ENCODE measurements around the gene FOXP1.

The FOXP1 gene

DNA sequence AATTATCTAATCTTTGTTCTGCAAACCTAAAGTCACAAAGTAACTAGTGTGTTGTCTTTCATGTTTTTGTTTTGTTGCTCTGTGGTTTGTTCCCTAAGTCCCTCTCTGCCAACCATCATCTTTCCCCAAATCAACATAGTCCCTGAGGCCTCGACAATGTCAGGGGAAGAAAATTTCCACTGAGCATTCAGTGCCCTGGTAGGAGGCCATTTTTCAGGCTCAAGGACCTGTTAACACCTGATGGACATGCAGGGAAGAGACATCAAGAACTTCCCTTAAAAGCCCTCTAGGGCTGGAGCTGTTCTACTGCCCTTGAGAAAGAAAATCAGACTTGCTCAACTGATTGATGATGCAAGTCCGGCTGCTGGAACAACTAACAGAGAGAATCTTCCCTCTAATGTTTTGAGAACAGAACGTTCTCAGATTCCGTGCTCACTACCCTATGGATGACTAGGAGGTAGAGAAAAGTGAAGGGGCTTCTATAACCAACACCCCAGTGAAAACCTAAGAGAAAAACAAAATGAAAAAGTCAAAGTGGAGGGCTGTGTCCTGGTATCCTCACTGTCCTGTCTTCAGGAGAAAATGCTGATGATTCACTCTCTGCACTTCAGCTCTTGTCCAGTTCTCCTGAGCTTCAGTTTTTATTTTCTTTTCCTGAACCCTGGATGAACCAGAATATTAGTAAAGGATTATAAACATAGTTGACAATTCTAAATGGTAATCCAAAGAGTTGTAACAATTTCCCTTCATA, 373.1 kb downstream of the FOXP1 start:
- no peaks in the 10 kb centered on the region for H3K9me3 ChIP-seq (ENCODE audit: control insufficient read depth, insufficient read depth, low read length)
- peaks cover 16% of the 10 kb centered on the region; the same call in 1 of the 2 replicates for H3K4me1 ChIP-seq (ENCODE audit: insufficient read depth, low read length)
- H3K9ac ChIP-seq (ENCODE audit: low read depth, low read length): no peak overlapping the region

DNA sequence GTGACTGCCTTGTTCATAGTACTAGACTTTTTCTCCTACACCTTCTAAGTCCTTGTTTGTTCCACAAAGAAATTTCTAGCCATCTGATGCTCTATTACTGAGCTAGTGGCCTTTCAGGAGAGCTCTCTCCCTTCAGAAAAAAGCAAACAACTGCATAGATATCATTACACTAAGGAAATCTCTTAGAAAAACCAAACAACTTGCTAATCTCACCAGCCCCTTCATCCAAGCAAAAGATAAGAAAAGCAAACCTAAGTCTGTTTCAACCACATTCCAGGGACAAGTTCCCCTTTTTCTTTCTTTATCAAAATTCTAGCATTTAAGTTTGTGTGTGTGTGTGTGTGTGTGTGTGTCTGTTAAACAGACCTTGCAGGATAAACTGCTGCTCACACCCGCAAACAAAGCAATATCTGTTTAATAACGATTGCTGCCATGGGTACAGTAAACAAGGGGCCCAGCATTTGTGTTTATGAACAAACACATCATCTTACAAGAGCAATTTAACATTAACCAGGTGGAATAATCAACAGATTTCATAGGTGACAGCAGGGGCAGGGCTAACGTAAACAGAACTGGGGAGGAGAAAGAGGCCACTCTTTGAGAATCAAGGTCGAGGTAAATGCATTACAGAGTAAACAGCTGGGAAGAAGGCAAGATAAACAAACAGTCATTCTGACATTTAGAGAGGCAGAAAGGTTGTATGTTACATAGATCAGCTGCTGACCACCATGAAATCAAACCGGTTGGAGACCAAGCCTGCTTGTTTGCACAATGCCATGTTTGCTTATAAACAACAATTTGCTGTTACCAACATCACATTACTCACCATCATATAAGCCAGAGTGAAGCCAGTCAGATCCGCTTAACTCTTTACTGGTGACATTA, 375.1 kb downstream of the FOXP1 start:
- no peaks in the 10 kb centered on the region for H3K36me3 ChIP-seq (ENCODE audit: insufficient read depth, low read length)
- no peak overlapping the region for H3K9ac ChIP-seq (ENCODE audit: low read depth, low read length)
- H3K4me1 ChIP-seq (ENCODE audit: insufficient read depth, low read length): peaks cover 16% of the 10 kb centered on the region; the same call in 1 of the 2 replicates
- H3K9me3 ChIP-seq (ENCODE audit: control insufficient read depth, insufficient read depth, low read length): no peaks in the 10 kb centered on the region

More for the DNA sequence above, 373.1 kb downstream of the FOXP1 start:
- H3K36me3 ChIP-seq (ENCODE audit: insufficient read depth, low read length): no peaks in the 10 kb centered on the region; the same call in 1 of the 2 replicates

- peaks cover 16% of the 10 kb centered on the region; the same call in 1 of the 2 replicates for H3K4me1 ChIP-seq (ENCODE audit: insufficient read depth, low read length)
- no peaks in the 10 kb centered on the region for H3K9me3 ChIP-seq (ENCODE audit: control insufficient read depth, insufficient read depth, low read length)
- no peak overlapping the region for H3K9ac ChIP-seq (ENCODE audit: low read depth, low read length)
- no peaks in the 10 kb centered on the region for H3K36me3 ChIP-seq (ENCODE audit: insufficient read depth, low read length)
Observed at GRCh38 chr3:71207632-71208031, 375.9 kb downstream of the FOXP1 start.

DNA sequence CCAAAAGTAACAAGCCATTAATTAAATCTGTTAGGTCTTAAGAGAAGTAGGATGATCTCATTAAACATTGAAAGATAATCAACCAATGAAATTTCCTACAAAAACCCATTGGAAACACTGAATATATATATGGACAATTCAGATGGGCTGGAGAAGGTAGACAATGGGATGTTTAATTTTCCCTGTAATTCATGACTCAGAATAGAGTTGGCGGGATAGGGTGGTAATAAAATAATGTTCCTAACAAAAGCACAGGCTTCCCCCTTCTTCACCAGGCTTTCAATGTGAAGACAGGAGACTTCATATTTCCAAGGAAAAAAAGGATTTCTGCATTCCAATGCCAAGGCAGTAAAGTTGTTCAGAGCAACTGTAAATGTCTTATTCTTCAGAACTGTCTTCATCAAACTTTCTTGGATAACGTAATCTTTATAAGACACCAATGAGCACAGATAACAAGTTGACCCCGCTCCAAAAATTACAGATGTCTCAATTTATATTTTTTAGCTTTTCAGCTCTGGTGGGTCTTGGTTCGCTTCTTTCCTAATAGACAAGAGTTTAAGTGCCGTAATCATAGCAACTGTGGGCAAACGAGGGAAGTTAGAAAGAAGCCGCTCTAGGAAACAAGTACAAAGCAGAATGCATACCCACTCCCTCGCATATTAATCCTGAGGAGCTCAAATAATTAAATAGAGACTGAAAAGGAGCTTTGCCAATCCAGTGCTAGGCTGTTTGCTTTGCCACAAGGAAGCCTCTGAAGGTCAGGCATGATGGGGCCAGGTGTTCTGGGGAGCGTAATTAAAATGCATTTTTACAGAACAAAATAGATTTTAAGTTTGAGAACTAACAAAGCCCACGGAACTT, 377.0 kb downstream of the FOXP1 start:
- Histone ChIP-seq H3K4me1 (ENCODE audit: insufficient read depth, low read length) (peaks cover 16% of the 10 kb centered on the region; the same call in 1 of the 2 replicates), H3K36me3 (ENCODE audit: insufficient read depth, low read length) (no peaks in the 10 kb centered on the region), H3K9me3 (ENCODE audit: control insufficient read depth, insufficient read depth, low read length) (no peaks in the 10 kb centered on the region), H3K9ac (ENCODE audit: low read depth, low read length) (no peak overlapping the region)

GRCh38 chr3:71203727-71204488, 379.6 kb downstream of the FOXP1 start:
- no peak overlapping the region for H3K9ac ChIP-seq (ENCODE audit: low read depth, low read length)
- H3K9me3 ChIP-seq (ENCODE audit: control insufficient read depth, insufficient read depth, low read length): no peaks in the 10 kb centered on the region
- H3K4me1 ChIP-seq (ENCODE audit: insufficient read depth, low read length): peaks cover 12% of the 10 kb centered on the region
- H3K36me3 ChIP-seq (ENCODE audit: insufficient read depth, low read length): no peaks in the 10 kb centered on the region

GRCh38 chr3:71202848-71203533, 380.5 kb downstream of the FOXP1 start:
- no peak overlapping the region for H3K9ac ChIP-seq (ENCODE audit: low read depth, low read length)
- no peaks in the 10 kb centered on the region for H3K9me3 ChIP-seq (ENCODE audit: control insufficient read depth, insufficient read depth, low read length)
- H3K4me1 ChIP-seq (ENCODE audit: insufficient read depth, low read length): peaks cover 4% of the 10 kb centered on the region
- no peaks in the 10 kb centered on the region for H3K36me3 ChIP-seq (ENCODE audit: insufficient read depth, low read length)

DNA sequence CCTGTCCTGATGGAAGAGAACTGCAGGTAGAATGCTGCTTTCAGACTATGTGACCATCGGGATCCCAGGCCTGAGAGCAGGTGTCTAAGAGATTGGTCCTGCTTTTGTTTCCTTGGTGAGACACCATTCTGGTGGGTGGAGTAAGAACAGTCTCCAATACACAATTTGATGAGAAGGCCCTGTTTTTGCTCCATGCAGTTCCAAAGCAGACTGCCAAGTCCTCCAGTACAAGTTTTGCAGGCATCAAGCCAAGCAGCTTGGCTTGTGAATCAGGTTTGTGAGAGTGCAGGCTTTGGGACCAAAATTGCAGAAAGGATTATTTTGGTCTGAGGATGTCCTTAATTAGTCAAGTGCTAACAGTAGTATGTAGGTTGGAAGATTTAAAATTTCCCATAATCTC, 381.6 kb downstream of the FOXP1 start:
- Histone ChIP-seq H3K36me3 (ENCODE audit: insufficient read depth, low read length) (no peaks in the 10 kb centered on the region), H3K9ac (ENCODE audit: low read depth, low read length) (no peak overlapping the region), H3K9me3 (ENCODE audit: control insufficient read depth, insufficient read depth, low read length) (no peaks in the 10 kb centered on the region), H3K4me1 (ENCODE audit: insufficient read depth, low read length) (peaks cover 4% of the 10 kb centered on the region)

DNA sequence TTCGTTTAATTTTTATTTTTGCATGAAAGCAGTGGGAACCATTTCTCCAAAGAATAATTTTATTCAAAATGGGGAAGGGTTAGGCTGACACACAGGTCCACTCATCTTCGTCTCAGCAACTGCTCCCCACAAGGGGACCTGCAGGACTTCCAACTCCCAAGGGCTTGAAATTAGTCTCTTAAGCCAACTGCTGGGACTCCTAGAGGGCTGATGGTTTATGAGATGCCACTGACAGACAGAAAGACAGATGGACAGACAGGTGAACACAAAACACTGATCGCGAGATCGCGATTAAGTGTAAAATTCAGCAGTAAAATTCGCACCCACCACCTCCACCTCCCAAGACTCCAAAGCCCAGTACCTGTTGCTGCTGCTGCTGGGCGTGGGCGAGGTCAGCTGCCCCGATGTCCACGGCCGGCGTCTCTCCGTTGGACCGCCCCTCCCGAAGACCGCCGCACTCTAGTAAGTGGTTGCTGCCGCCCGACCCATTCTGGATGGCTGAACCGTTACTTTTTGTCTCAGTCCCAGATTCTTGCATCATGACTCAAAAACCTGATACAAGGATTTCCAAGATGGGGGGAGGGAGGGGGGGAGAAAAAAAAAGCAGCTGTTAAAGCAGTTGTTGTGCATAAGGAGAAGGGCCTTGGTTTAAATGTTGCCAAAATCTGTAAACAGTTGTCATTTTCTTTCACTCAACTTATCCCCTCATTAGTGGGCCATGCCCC, 385.5 kb downstream of the FOXP1 start:
- H3K4me1 ChIP-seq (ENCODE audit: insufficient read depth, low read length): peaks cover 7% of the 10 kb centered on the region
- no peaks in the 10 kb centered on the region for H3K9me3 ChIP-seq (ENCODE audit: control insufficient read depth, insufficient read depth, low read length)

DNA sequence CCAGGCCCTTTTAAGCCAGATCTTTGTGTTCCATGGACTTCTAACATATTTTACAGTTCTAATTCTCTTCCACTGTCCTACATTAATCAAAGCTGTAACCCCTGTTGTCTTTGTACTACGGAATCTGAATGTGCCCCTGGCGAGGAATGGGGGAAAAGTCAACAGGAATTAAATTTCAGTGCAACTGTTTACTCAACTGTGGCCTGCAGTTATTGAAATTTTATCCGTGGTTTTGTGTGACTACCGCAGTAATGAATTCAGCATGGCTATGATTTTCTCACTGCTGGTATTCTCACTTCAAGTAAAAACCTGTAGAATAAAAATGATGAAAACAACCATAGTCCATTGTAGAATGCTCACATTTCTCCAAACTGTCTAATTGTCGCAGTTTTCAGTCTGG, 388.0 kb downstream of the FOXP1 start:
- Histone ChIP-seq H3K4me1 (ENCODE audit: insufficient read depth, low read length) (peaks cover 7% of the 10 kb centered on the region), H3K9ac (ENCODE audit: low read depth, low read length) (no peak overlapping the region), H3K36me3 (ENCODE audit: insufficient read depth, low read length) (no peaks in the 10 kb centered on the region), H3K9me3 (ENCODE audit: control insufficient read depth, insufficient read depth, low read length) (no peaks in the 10 kb centered on the region)

More for the DNA sequence above, 385.5 kb downstream of the FOXP1 start:
- no peaks in the 10 kb centered on the region for H3K36me3 ChIP-seq (ENCODE audit: insufficient read depth, low read length)
- H3K9ac ChIP-seq (ENCODE audit: low read depth, low read length): no peak overlapping the region

- Histone ChIP-seq H3K4me1 (ENCODE audit: insufficient read depth, low read length) (peaks cover 3% of the 10 kb centered on the region), H3K9ac (ENCODE audit: low read depth, low read length) (no peak overlapping the region), H3K36me3 (ENCODE audit: insufficient read depth, low read length) (no peaks in the 10 kb centered on the region), H3K9me3 (ENCODE audit: control insufficient read depth, insufficient read depth, low read length) (no peaks in the 10 kb centered on the region)
Observed at GRCh38 chr3:71194785-71195184, 388.7 kb downstream of the FOXP1 start.

- Histone ChIP-seq H3K9ac (ENCODE audit: low read depth, low read length) (no peak overlapping the region), H3K36me3 (ENCODE audit: insufficient read depth, low read length) (no peaks in the 10 kb centered on the region), H3K9me3 (ENCODE audit: control insufficient read depth, insufficient read depth, low read length) (no peaks in the 10 kb centered on the region), H3K4me1 (ENCODE audit: insufficient read depth, low read length) (peaks cover 3% of the 10 kb centered on the region; the same call in 1 of the 2 replicates)
Observed at GRCh38 chr3:71191031-71191482, 392.5 kb downstream of the FOXP1 start.

- Histone ChIP-seq H3K36me3 (ENCODE audit: insufficient read depth, low read length) (no peaks in the 10 kb centered on the region), H3K4me1 (ENCODE audit: insufficient read depth, low read length) (no peaks in the 10 kb centered on the region), H3K9me3 (ENCODE audit: control insufficient read depth, insufficient read depth, low read length) (no peaks in the 10 kb centered on the region), H3K9ac (ENCODE audit: low read depth, low read length) (no peak overlapping the region)
Observed at GRCh38 chr3:71189480-71189879, 394.0 kb downstream of the FOXP1 start.
